ENCODE data around the gene ANKUB1. TPM values are rescaled to one million over a fixed set of nuclear protein-coding genes. Genes with fewer than 3 reads are reported as not detected.

Gene ANKUB1
- total and polyA plus RNA-seq, 4 donors = 0.19 TPM; not detected in 3

DNA sequence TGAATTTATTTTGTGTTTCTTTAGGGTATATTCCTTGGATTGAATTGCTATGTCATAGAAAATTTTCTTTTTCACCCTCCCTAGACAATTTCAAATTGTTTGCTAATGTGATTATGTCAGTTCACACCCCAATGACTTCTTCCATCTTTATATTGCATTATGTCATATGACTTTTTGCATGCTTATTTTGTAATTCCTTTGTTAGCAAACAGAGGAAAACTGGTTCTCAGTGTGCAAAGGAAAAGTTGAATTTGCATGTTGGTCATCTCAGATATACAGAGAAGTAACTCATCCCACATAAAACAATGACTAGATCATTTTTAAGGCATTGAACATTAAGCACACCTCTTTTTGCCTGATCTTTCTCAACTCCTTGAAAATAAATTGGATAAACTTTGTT lies 17.3 kb upstream of the ANKUB1 start:
- Histone ChIP-seq H3K27ac (ENCODE audit: low read depth in 1 of 2, low read length in 2 of 2) (no peak overlapping the region), H3K36me3 (ENCODE audit: control insufficient read depth in 4 of 4, insufficient read depth in 3 of 4, low read depth in 1 of 4, low read length in 3 of 4) (no peaks in the 10 kb centered on the region), H3K9me3 (ENCODE audit: control insufficient read depth in 4 of 4, low read length in 3 of 4) (no peaks in the 10 kb centered on the region), H3K9ac (ENCODE audit: low read depth in 1 of 2, low read length in 2 of 2) (no peak overlapping the region), H3K4me1 (ENCODE audit: control insufficient read depth in 4 of 4, insufficient read depth in 4 of 4, low read length in 3 of 4) (peaks cover 3 to 18% (median 10%) of the 10 kb centered on the region in 4 donors), H3K4me3 (ENCODE audit: low read depth in 1 of 3, low read length in 3 of 3) (no peak overlapping the region), H3K27me3 (ENCODE audit: control insufficient read depth in 4 of 4, insufficient read depth in 4 of 4, low read length in 3 of 4) (no peaks in the 10 kb centered on the region)
- TF ChIP-seq RAD21 (IDR thresholded peaks at IDR 0.05) (no peak), RXRA (IDR thresholded peaks at IDR 0.05) (no peak), SP1 (IDR thresholded peaks at IDR 0.05) (no peak), GABPA (IDR thresholded peaks at IDR 0.05 in 1 of 2, conservative IDR thresholded peaks at IDR 0.05 in 1 of 2) (no peak), NR2F2 (IDR thresholded peaks at IDR 0.05) (no peak), FOXA2 (IDR thresholded peaks at IDR 0.05) (no peak), YY1 (IDR thresholded peaks at IDR 0.05) (no peak), HNF4G (IDR thresholded peaks at IDR 0.05) (no peak), TAF1 (conservative IDR thresholded peaks at IDR 0.05) (no peak), FOXA1 (IDR thresholded peaks at IDR 0.05) (no peak), HNF4A (conservative IDR thresholded peaks at IDR 0.05) (no peak), EGR1 (IDR thresholded peaks at IDR 0.05; ENCODE audit: low read depth in 2 of 2) (no peak), JUND (IDR thresholded peaks at IDR 0.05) (no peak)
- TF ChIP-seq, protein P1, sequence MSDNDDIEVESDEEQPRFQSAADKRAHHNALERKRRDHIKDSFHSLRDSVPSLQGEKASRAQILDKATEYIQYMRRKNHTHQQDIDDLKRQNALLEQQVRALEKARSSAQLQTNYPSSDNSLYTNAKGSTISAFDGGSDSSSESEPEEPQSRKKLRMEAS (IDR thresholded peaks at IDR 0.05) = no peak
- TF ChIP-seq, protein P2, sequence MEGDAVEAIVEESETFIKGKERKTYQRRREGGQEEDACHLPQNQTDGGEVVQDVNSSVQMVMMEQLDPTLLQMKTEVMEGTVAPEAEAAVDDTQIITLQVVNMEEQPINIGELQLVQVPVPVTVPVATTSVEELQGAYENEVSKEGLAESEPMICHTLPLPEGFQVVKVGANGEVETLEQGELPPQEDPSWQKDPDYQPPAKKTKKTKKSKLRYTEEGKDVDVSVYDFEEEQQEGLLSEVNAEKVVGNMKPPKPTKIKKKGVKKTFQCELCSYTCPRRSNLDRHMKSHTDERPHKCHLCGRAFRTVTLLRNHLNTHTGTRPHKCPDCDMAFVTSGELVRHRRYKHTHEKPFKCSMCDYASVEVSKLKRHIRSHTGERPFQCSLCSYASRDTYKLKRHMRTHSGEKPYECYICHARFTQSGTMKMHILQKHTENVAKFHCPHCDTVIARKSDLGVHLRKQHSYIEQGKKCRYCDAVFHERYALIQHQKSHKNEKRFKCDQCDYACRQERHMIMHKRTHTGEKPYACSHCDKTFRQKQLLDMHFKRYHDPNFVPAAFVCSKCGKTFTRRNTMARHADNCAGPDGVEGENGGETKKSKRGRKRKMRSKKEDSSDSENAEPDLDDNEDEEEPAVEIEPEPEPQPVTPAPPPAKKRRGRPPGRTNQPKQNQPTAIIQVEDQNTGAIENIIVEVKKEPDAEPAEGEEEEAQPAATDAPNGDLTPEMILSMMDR (IDR thresholded peaks at IDR 0.05; ENCODE audit: low read depth, low read length, missing input control) = no peak
- TF ChIP-seq, protein P3, sequence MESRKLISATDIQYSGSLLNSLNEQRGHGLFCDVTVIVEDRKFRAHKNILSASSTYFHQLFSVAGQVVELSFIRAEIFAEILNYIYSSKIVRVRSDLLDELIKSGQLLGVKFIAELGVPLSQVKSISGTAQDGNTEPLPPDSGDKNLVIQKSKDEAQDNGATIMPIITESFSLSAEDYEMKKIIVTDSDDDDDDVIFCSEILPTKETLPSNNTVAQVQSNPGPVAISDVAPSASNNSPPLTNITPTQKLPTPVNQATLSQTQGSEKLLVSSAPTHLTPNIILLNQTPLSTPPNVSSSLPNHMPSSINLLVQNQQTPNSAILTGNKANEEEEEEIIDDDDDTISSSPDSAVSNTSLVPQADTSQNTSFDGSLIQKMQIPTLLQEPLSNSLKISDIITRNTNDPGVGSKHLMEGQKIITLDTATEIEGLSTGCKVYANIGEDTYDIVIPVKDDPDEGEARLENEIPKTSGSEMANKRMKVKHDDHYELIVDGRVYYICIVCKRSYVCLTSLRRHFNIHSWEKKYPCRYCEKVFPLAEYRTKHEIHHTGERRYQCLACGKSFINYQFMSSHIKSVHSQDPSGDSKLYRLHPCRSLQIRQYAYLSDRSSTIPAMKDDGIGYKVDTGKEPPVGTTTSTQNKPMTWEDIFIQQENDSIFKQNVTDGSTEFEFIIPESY (IDR thresholded peaks at IDR 0.05) = no peak
- TF ChIP-seq, protein P4, sequence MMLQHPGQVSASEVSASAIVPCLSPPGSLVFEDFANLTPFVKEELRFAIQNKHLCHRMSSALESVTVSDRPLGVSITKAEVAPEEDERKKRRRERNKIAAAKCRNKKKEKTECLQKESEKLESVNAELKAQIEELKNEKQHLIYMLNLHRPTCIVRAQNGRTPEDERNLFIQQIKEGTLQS (IDR thresholded peaks at IDR 0.05) = no peak
- TF ChIP-seq, protein P5, sequence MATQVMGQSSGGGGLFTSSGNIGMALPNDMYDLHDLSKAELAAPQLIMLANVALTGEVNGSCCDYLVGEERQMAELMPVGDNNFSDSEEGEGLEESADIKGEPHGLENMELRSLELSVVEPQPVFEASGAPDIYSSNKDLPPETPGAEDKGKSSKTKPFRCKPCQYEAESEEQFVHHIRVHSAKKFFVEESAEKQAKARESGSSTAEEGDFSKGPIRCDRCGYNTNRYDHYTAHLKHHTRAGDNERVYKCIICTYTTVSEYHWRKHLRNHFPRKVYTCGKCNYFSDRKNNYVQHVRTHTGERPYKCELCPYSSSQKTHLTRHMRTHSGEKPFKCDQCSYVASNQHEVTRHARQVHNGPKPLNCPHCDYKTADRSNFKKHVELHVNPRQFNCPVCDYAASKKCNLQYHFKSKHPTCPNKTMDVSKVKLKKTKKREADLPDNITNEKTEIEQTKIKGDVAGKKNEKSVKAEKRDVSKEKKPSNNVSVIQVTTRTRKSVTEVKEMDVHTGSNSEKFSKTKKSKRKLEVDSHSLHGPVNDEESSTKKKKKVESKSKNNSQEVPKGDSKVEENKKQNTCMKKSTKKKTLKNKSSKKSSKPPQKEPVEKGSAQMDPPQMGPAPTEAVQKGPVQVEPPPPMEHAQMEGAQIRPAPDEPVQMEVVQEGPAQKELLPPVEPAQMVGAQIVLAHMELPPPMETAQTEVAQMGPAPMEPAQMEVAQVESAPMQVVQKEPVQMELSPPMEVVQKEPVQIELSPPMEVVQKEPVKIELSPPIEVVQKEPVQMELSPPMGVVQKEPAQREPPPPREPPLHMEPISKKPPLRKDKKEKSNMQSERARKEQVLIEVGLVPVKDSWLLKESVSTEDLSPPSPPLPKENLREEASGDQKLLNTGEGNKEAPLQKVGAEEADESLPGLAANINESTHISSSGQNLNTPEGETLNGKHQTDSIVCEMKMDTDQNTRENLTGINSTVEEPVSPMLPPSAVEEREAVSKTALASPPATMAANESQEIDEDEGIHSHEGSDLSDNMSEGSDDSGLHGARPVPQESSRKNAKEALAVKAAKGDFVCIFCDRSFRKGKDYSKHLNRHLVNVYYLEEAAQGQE (IDR thresholded peaks at IDR 0.05) = no peak
- no peak for DNase-seq (ENCODE audit: low spot score)

Measured in liver (tissue), 9 donors.